Osteoblast (primary cell): Measurements from ENCODE around the gene RNF150. TPM values are rescaled to one million over a fixed set of nuclear protein-coding genes. Genes with fewer than 3 reads are reported as not detected.
"Not testable (repeated sequence)": the region's sequence is repeated elsewhere in the genome, so short reads cannot be mapped to it uniquely, and the experiment has no call there.

Experiments used
- DNase-seq: peaks from one replicate; pipeline ENCODE4 v3.0.0; 2011; ENCODE audit warnings: low spot score, mixed read lengths; ENCODE audit not compliant: insufficient read length; ENCODE audit errors: missing footprints
- H2AFZ ChIP-seq: 2 replicates; pipeline ENCODE4 v1.6.0; 2011; ENCODE audit warnings: mild to moderate bottlenecking, low read length
- H3K27ac ChIP-seq: 2 replicates; pipeline ENCODE4 v1.5.1; 2011; ENCODE audit warnings: mild to moderate bottlenecking, low read depth, low read length, moderate library complexity
- H3K27me3 ChIP-seq: 2 replicates; pipeline ENCODE4 v1.6.0; 2012; ENCODE audit warnings: mild to moderate bottlenecking, control low read depth, inconsistent platforms, low read length, moderate library complexity; ENCODE audit not compliant: insufficient read depth
- H3K36me3 ChIP-seq: 2 replicates; pipeline ENCODE4 v1.5.1; 2011; ENCODE audit warnings: mild to moderate bottlenecking, low read length, control low read depth, moderate library complexity; ENCODE audit not compliant: insufficient read depth
- H3K4me1 ChIP-seq: 2 replicates; pipeline ENCODE4 v1.5.1; 2011; ENCODE audit warnings: mild to moderate bottlenecking, low read length, control low read depth, moderate library complexity; ENCODE audit not compliant: insufficient read depth
- H3K4me2 ChIP-seq: 2 replicates; pipeline ENCODE4 v1.6.0; 2011; ENCODE audit warnings: mild to moderate bottlenecking, low read length; ENCODE audit not compliant: insufficient read depth
- H3K4me3 ChIP-seq: fragments of 200-600 bp; sonication (generic); 3 replicates; pipeline ENCODE4 v1.5.1; 2012; ENCODE audit warnings: mild to moderate bottlenecking, low read length, inconsistent platforms; ENCODE audit not compliant: insufficient read depth
- H3K79me2 ChIP-seq: 2 replicates; pipeline ENCODE4 v1.6.0; 2012; ENCODE audit warnings: mild to moderate bottlenecking, low read length, control low read depth, inconsistent platforms; ENCODE audit not compliant: insufficient read depth
- H3K9me3 ChIP-seq: 2 replicates; pipeline ENCODE4 v1.5.1; 2011; ENCODE audit warnings: low read depth, low read length, control low read depth
- H4K20me1 ChIP-seq: 2 replicates; pipeline ENCODE4 v1.6.0; 2012; ENCODE audit warnings: mild to moderate bottlenecking, low read length, control low read depth; ENCODE audit not compliant: insufficient read depth
- CTCF ChIP-seq: IDR thresholded peaks from 2 replicates; pipeline ENCODE4 v1.5.1; 2011; ENCODE audit warnings: mild to moderate bottlenecking, low read depth, low read length, moderate library complexity; ENCODE audit errors: extremely low read depth
- total RNA-seq: library from RNA; depleted of rRNA; stranded (reverse); fragments of >200 nt; gene quantifications from 2 replicates; pipeline ENCODE4 v1.2.3, GENCODE V29; 2012

RNF150 gene
- total RNA-seq, 1 donor = 13.4 TPM

GRCh38 chr4:140834839-140835495 is 298.3 kb downstream of the RNF150 start:
- Histone ChIP-seq H3K36me3 (no peaks in the 10 kb centered on the region), H2AFZ (no peak overlapping the region), H3K79me2 (no peaks in the 10 kb centered on the region), H3K27me3 (peaks cover 10% of the 10 kb centered on the region), H3K27ac (no peak overlapping the region), H3K4me1 (no peaks in the 10 kb centered on the region), H3K4me3 (no peak overlapping the region), H4K20me1 (no peaks in the 10 kb centered on the region), H3K9me3 (no peaks in the 10 kb centered on the region), H3K4me2 (no peak overlapping the region)
- no peak for TF ChIP-seq CTCF
- DNase-seq = no peak

GRCh38 chr4:140833280-140833679 is 300.0 kb downstream of the RNF150 start:
- DNase-seq = no peak
- H3K27me3 ChIP-seq = peaks cover 10% of the 10 kb centered on the region
- H2AFZ ChIP-seq = no peak overlapping the region
- H3K9me3 ChIP-seq = no peaks in the 10 kb centered on the region
- no peaks in the 10 kb centered on the region for H3K4me1 ChIP-seq
- TF ChIP-seq CTCF = no peak
- no peaks in the 10 kb centered on the region for H3K79me2 ChIP-seq
- H3K4me3 ChIP-seq = no peak overlapping the region
- no peaks in the 10 kb centered on the region for H4K20me1 ChIP-seq
- H3K4me2 ChIP-seq = no peak overlapping the region
- H3K27ac ChIP-seq = no peak overlapping the region
- H3K36me3 ChIP-seq = no peaks in the 10 kb centered on the region

- TF ChIP-seq CTCF = no peak
- Histone ChIP-seq H3K4me2 (no peak overlapping the region), H3K36me3 (no peaks in the 10 kb centered on the region), H3K79me2 (no peaks in the 10 kb centered on the region), H3K4me3 (no peak overlapping the region), H3K27ac (no peak overlapping the region), H3K27me3 (peaks cover 10% of the 10 kb centered on the region), H4K20me1 (no peaks in the 10 kb centered on the region), H2AFZ (no peak overlapping the region), H3K9me3 (no peaks in the 10 kb centered on the region), H3K4me1 (no peaks in the 10 kb centered on the region)
- DNase-seq = no peak
These were observed 303.4 kb downstream of the RNF150 start for GRCh38 chr4:140829825-140830224.

GRCh38 chr4:140826701-140827027 is 306.6 kb downstream of the RNF150 start:
- Histone ChIP-seq H2AFZ (no peak overlapping the region), H3K79me2 (no peaks in the 10 kb centered on the region), H3K36me3 (no peaks in the 10 kb centered on the region), H3K27ac (no peak overlapping the region), H3K9me3 (no peaks in the 10 kb centered on the region), H3K4me3 (no peak overlapping the region), H3K4me2 (no peak overlapping the region), H3K4me1 (no peaks in the 10 kb centered on the region), H4K20me1 (no peaks in the 10 kb centered on the region), H3K27me3 (peaks cover 10% of the 10 kb centered on the region)
- TF ChIP-seq CTCF = no peak
- no peak for DNase-seq

- H3K27ac ChIP-seq, H3K4me3 ChIP-seq, DNase-seq, H3K9me3 ChIP-seq, H3K27me3 ChIP-seq, H2AFZ ChIP-seq, H3K4me1 ChIP-seq, H4K20me1 ChIP-seq, H3K36me3 ChIP-seq, H3K4me2 ChIP-seq, H3K79me2 ChIP-seq: not testable (repeated sequence)
These were observed 312.7 kb downstream of the RNF150 start for GRCh38 chr4:140820520-140820919.
